HG03520 (cell line): ENCODE measurements around the gene ARHGAP15.
A peak's percentile ranks its signal among the peaks of the same experiment; 100 is the strongest.

Source experiments
- ATAC-seq: cut with Tn5 transposase; IDR thresholded peaks from one replicate; pipeline ENCODE4 v1.9.1; 2021; ENCODE audit warnings: mild to moderate bottlenecking, moderate library complexity; ENCODE audit not compliant: unreplicated experiment

The ARHGAP15 gene

DNA sequence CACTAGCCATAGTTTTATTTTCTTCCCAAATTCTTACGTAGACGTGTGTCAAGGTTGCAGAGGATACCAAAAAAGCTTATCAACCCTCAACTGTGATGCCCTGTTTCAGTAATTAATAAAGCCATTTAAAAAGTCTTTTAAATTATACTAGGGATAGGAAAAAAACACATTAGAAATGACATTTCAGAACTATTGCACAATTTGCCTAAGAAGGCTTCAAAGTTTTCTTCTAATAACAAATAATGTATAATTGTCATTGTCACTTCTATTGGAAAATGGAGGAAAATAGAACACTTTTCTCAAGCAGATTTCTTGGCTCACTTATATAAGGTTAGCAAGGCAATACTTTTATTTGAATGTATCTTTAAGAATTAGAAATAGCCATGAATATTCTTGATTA is 253.8 kb downstream of the ARHGAP15 start:
- no peak for ATAC-seq

DNA sequence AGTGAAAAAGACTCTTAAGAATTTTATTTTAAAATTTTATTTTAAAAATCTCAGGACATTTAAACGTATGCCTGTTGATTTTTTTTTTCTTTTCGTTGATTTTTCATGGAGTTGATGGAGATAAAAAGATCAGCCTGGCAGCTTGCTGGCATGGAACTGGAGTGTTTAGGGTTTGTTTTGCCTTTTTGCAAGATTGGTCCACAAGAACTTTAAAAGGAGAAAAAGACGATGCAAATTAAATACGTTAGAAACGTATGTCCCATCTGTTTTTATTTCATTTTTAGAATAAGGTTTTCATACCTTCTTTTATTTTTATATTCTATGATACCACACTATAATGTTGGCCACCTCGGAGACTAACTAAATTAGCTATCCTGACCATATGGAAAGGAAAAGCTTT is 254.9 kb downstream of the ARHGAP15 start:
- no peak for ATAC-seq

DNA sequence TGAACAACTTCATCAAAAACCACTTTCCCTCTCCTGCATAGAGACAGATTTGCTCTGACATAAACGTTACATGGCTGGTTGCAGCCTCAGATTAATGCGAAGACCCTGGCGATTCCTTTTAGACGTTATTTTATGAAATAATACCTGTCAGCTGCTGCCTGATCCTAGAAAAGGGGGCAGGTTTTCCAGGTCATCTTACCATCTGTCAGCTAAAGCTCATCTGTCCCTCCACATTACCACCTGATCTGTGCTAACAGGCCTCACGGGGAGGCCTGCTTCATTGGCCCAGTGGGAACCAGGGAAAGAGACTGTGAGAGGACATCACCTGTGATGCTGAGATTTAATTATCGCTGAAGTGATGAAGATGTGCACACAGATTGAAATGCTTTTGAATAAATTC is 261.0 kb downstream of the ARHGAP15 start:
- no peak for ATAC-seq

DNA sequence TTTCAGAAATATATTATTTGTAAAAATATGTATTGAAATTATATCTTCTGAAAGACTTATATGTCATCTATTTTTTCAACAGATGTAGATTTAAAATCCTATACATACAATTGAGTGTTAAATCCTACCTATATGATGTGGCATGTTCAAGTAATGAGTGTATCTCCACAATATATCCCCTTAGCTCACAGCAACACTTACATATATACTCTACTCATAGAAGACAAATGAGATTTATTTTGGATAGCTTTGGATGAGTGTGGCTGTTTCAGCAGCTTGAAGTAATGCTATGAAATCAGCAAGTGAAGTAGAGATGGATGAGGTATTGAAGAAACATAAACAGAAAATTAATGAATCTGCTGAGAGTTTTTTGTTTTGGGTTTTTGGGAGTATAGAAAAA is 263.1 kb downstream of the ARHGAP15 start:
- ATAC-seq, result no peak

DNA sequence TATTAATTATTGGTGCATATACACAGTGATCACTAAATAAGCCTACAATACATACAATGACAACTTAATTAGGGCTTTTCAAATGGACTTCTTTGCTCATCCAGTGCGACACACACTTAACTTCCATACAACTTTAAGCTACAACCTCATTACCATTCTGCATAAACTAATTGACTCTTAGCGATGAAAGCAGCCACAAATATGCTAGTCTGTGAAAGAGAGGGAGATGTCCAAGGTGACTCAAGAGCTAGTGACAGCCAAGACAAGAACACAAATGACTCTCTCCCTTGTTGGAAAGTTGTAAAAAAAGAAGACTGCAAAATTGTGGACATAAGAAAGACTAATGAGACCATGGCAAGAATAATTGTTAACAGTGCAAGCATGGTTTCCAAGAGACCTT is 264.8 kb downstream of the ARHGAP15 start:
- ATAC-seq, result no peak

DNA sequence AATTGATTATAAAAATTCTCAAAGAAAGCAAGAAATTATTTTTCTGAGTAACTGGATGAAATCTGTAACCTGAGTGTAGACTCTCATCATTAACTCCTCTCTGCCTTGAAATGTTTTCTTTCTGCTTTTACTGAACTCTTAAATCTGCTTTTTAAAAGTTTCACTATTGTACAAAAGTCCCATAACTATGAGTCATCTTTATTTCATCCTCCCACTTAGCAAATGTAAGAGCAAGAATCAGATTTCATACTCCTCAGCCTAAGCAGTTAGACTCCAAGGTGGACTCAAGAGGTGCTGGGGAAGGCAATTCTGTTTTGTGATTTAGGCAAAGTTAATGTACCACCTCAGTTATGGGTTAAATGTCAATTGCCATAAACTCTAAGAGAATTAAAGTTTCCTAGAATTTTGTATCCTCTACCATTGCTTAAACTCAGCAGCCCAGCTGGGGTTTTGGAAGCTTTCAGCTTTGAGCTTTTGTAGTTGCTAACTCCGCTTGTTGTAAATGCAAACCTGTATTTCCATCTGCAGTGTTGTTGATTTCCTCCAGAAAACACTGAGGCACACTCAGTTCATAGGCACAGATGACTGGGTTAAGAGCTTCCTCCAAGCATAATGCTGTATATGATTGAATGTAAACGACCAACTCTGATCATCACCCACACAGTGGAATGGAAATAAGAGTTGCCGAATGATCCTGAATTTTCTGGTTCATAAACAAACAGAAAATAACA is 268.8 kb downstream of the ARHGAP15 start:
- peak; percentile 72 for ATAC-seq

DNA sequence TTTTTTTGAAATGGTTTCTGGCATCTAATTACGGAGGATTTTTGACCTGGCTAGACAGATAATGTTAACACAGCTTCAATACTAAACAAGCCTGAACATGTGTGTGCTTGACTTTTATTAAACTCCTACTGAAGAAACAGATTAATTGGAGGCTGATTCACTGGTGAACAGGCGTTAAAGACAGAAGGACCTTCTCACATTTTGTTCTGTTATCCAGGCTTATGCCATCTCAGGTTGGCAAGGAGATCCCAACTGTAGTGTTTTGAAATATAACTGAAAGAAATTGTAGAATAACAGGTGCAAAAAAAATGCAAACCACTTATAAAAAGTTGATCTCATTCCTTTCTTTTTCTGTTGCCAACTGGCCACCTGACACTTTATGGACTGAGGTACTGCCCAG is 269.6 kb downstream of the ARHGAP15 start:
- no peak for ATAC-seq

DNA sequence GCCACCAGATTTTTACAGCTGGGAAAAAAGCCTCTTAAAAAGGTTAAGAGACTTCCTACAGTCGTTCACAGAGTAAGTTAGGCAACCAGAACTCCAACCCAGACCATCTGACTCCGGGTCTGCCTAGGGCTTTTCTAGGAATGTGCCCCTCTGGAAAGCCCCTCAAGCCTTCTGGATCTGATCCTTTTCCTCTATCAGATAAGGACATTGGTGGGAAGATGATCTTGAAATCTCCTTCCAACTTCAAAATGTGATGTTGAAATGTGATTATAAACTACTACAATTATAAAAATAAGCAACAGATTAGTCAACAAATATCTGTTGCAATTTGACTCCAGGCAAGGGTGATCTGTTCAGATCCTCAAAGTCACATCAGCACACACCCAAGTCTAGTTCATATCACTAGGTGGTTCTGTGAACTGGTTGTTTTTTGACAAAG is 270.4 kb downstream of the ARHGAP15 start:
- ATAC-seq, result no peak

DNA sequence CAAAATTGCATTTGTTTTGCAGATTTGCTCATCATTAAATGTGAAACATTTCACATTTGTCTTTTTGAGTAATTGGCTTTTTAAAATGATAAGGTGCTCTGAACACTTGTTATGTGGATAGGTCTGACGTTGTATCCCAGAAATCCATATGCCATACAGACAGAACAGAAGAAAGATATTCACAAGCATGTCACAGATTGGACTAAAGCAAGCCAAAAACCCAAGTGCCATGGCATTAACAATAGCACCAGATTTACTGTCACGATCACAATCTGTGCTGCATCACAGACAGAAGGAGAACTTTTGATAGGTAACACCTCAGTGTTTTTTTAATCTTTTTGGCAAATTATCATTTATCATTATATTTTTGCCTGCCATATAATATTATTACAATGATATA is 272.6 kb downstream of the ARHGAP15 start:
- no peak for ATAC-seq

DNA sequence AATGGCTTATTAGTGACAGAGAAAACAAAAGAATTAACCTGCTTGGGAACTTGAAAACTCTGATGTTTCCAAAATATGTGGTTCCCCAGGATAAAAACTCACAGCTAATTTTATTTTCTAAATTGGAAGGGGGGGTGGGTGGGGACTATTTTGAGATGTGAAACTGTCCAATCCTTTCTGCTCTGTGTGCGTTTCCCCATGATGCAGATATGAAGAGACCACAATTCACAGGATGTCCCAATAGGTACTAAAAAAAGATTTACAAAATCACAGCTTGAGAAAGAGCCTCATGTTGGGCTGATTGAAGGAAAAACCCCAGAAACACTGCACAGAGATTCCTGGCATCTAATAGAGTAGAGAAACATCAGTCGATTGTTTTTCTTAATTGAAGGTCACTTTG is 273.2 kb downstream of the ARHGAP15 start:
- ATAC-seq, result no peak

DNA sequence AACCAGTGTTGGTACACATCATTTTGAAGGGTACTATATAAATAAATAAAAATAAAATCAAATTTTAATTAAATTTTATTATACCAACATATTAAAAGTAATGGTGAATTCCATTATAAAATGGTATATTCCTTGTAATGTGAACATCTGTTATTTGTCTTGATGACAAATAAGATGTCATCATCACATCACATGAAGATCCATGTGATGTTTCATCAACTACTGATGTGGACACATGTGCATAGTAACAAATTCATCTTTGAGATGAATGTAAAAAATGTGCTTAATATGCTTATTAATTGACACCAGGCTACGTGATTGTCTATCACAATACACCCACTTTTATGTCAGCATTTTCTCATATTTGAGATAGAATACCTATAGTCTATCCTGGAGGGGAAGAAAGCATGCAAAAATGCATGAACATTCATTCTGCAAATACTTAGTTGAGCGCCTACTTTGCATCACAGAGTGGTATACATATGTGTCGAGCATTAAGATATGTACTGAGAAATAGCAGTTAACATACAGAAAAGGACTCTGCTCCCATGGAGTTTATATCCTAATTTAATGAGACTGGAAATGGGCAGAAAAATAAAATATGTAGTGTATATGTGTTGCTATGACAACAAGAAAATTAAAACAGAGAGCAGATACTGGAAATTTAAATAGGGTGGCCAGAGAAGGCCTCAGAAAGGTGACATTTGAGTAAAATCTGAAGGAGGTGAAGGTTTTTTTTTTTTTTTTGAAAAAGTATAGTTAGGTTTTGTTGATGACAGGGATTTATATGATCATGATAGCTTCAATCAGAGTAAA is 281.1 kb downstream of the ARHGAP15 start:
- ATAC-seq, result no peak

DNA sequence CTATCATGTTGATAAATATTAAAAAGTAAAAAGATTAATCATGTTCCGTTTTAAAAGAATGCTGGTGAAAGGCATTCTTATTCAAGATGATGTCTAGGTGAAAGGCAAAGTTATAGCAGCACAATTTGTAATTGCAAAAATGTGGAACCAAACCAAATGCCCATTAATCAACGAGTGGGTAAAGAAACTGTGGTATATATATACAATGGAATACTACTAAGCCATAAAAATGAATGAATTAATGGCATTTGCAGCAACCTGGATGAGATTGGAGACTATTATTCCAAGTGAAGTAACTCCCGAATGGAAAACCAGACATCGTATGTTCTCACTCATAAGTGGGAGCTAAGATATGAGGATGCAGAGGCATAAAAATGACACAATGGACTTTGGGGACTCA is 286.4 kb downstream of the ARHGAP15 start:
- ATAC-seq, result no peak

DNA sequence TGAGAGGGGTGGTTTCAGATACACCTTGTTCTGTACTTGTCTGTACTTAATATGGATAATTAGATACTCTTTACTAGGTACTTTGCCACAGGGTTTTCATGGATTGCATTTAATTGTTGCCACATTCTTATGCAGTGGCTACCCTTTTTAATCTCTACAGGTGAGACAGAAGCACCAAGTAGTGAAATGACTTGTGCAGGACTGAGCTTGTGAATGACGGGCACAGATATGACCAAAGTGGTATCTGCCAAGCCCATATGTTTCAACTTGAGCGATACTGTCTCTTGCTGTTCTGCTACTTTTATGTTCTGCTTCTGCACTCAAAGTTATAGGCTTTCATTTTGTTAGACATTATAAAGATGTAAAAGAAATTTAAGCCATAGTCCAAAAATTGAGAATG is 288.2 kb downstream of the ARHGAP15 start:
- no peak for ATAC-seq

DNA sequence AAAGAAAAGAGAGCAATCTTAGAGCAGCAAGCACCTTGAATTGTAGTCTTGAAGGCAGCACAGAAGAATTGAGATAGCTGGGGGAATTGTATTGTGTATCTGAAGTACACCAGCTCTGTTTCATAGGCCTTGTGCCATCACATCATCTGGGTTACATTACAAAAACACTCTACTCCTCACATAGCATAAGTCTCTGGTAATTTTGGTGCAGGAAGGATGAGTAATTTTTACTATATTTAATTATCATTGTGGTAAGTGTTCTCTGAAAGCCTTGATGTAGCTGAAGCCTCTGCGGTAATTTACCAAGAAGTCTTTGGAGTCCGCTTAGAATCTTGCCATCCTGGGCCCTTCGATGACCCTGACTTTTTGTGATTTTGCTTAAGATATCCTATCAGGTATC is 291.1 kb downstream of the ARHGAP15 start:
- ATAC-seq, result no peak

DNA sequence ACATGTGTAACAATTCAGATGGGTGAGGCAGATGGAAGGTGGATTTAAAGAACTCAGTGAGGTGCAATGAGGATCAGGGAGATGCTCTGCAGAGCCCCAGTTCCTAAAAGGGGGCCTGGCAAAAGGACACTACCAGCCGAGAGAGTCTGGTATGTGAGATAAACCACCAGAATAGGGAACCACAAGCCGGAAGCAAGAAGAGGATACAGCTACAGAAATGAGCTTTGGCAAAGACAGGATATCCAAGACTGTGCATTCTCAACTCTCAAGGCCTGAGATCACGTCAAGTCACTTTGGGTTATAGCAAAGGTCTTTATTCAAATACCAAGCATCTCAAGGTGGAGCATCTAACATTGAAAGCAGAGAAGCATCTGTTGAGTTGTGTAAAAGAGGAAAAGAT is 293.5 kb downstream of the ARHGAP15 start:
- ATAC-seq, result no peak

DNA sequence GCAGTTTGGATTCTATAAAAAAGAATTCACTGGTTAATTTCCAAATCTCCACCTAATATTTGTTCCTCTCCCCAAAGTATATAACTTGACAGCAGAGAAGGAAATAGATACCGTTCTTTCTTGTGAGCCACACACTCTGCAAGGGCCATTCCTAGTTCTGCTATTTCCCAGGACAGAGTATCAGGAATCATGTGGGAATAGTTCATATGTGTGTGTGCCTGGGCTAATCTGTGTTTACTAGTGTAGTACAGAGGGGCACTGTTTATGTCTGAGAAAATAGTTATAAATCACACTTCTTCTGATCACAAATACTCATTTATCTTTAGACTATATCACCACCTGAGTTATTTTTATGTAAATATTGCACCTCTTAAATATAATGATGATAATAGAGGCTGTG is 296.7 kb downstream of the ARHGAP15 start:
- no peak for ATAC-seq

DNA sequence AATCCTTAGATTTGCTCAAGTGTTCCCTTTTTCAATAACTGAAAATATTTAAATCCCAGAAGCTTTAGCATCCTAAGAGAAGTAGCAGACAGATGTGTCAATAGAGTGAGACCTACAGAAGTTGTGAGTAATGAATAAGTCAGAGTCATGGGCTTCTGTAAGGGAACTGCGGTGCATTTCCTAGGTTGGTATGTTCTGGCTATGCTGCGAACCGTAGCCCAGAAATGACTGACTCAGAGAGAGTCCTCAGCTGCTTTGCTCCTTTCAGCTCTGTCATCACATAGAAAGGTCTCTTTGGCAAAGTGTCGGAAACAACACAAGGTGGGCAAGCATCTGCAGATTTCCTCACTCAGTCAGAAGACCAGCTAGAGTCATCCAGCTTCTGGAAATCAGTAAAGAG is 297.1 kb downstream of the ARHGAP15 start:
- ATAC-seq, result no peak

DNA sequence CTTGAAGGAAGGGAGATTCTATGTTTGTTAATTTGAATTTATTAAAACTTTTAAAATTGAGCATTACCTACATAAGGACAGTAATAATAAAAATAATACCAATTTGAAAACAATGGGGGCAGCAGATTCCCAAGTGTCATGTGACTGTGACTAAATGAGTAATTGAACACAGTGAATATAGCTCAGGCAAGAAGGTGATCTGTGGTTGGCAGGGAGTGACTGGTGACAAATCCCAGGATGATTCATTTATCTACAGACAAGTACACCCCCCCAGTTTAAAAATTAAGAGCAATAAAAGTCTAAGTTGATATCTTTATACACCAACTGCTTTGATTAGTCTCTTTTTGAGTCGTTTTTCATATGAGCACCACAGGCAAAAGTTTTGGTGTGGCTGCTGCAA is 299.5 kb downstream of the ARHGAP15 start:
- no peak for ATAC-seq

DNA sequence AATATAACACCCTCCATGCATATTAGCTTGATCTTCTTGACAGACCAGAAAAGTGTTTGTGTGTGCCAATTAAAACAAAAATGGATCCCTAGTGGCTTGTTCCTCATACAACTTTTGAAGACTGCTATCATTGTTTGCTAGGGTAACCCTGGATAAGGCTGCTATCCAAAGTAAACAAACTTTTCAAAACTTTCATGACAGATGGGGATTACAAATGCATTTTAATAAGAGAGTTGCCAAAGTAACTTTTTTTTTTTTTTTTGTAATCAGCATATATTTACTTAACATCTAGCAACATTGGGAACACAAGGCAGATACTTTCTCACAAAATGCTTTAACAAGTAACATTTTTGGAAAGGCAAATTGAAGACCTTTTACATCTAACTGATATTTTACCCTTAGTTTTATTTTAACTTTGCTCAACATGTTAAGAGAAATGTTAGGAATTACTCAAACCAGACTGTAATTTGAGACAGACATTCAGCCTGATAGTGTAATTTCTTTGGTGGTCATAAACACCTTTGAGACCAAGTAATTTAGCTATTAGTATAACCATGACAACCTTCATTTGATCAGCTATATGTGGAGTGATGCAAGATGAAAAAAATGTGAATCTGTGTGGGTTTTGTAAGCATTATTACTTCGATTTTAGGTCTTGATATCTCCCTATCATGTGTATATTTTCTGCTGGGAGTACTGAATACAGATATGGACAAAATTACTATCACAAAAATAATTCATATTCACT is 300.9 kb downstream of the ARHGAP15 start:
- no peak for ATAC-seq

DNA sequence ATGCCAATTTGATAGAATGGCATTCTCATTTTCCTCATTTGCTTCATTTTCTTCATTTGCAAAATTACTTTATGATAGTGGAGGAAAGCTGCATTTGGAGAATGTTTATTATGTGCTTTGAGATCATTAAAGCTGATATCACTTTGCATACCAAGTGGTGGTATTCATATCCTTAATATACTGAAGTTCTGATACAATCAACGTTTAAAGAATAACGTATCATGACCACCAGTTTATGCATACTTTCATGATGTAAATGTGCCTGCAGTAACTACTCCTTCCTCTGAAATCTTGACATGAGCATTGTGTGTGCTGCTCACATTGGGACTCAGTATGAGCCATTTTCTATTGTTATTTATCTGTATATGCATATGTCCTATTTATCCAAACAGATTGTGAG is 302.1 kb downstream of the ARHGAP15 start:
- ATAC-seq, result no peak

DNA sequence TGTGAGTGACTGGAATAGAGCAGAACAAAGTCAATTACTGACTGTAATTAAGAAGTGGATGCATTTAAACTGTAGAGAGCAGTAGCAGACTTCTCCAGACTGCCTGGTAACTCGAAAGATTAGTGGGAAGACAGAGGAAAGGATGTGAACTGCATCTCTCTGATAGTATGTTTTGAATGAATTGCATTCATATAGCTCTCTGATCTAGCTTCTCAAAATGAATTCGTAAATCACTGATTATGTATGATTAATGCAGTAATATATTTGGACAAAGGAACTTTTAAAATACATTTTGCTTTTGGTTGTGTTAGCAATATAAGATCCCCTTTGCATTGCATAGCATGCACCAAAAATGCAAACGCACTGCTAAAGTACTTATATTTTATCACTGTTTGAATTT is 304.0 kb downstream of the ARHGAP15 start:
- no peak for ATAC-seq

DNA sequence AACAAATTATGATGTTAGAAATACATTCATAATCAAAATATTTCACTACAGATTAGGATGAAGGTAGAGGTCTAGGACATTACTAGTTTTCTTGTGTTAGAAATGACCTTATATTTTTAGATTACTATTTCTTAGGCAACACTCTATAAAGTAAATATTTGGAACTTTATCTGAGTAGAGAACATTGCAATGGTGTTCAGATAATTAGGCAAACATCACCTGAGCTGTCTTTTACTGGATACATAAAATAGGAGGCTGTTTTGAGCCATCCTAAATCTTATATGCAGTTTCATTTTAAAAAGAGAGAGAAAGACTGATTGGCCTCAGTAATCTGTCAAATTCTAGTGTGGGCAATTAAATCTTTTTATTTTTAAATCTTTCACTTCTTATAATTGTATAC is 304.6 kb downstream of the ARHGAP15 start:
- ATAC-seq, result no peak
